ENCODE data around the gene PCDHGB3. TPM values are rescaled to one million over a fixed set of nuclear protein-coding genes. Genes with fewer than 3 reads are reported as not detected.
"Not testable (repeated sequence)": the region's sequence is repeated elsewhere in the genome, so short reads cannot be mapped to it uniquely, and the experiment has no call there.

Gene PCDHGB3
- total RNA-seq, 1 experiment from 2014 or later, result 22.7 TPM

GRCh38 chr5:141340781-141341354 is 29.2 kb upstream of the PCDHGB3 start:
- H3K4me2 ChIP-seq (ENCODE audit: low read depth, low read length, poor library complexity, severe bottlenecking); H3K27me3 ChIP-seq (ENCODE audit: low read length); DNase-seq; H3K9ac ChIP-seq (ENCODE audit: low read length); H3K4me1 ChIP-seq (ENCODE audit: low read length); H3K79me2 ChIP-seq (ENCODE audit: low read length); H3K9me2 ChIP-seq (replicated peaks; ENCODE audit: insufficient read depth, low read length); H3K9me3 ChIP-seq (ENCODE audit: low read length); H4K20me1 ChIP-seq (ENCODE audit: insufficient read depth, low read depth, low read length); H3K4me3 ChIP-seq (ENCODE audit: low read length); H2AFZ ChIP-seq (ENCODE audit: low read length); H3K36me3 ChIP-seq (ENCODE audit: insufficient read depth, low read length); H3K27ac ChIP-seq (ENCODE audit: low read length): not testable (repeated sequence)

GRCh38 chr5:141342773-141343172 is 27.3 kb upstream of the PCDHGB3 start:
- Histone ChIP-seq H3K4me3 (ENCODE audit: low read length) (no peak overlapping the region), H3K36me3 (ENCODE audit: insufficient read depth, low read length) (no peaks in the 10 kb centered on the region), H3K27ac (ENCODE audit: low read length) (no peak overlapping the region), H3K9me3 (ENCODE audit: low read length) (no peaks in the 10 kb centered on the region), H3K27me3 (ENCODE audit: low read length) (no peaks in the 10 kb centered on the region), H4K20me1 (ENCODE audit: insufficient read depth, low read depth, low read length) (no peaks in the 10 kb centered on the region), H3K79me2 (ENCODE audit: low read length) (no peaks in the 10 kb centered on the region), H2AFZ (ENCODE audit: low read length) (no peak overlapping the region), H3K9ac (ENCODE audit: low read length) (no peak overlapping the region), H3K9me2 (replicated peaks; ENCODE audit: insufficient read depth, low read length) (no peaks in the 10 kb centered on the region), H3K4me2 (ENCODE audit: low read depth, low read length, poor library complexity, severe bottlenecking) (no peak overlapping the region), H3K4me1 (ENCODE audit: low read length) (peaks cover 4% of the 10 kb centered on the region; the same call in 1 of the 2 replicates)
- DNase-seq, result no peak

GRCh38 chr5:141343242-141343952 is 26.6 kb upstream of the PCDHGB3 start, which contains the start of gene PCDHGA3:
Gene PCDHGA3 (plus strand): TSS chr5:141343829. CDS start chr5:141344034, 205 bp downstream.
- H3K9ac ChIP-seq (ENCODE audit: low read length), result no peak within 1 kb of the TSS
- no peak within 1 kb of the TSS for H2AFZ ChIP-seq (ENCODE audit: low read length)
- no peaks in the 10 kb centered on the region for H3K36me3 ChIP-seq (ENCODE audit: insufficient read depth, low read length)
- no peak within 1 kb of the TSS for H3K27ac ChIP-seq (ENCODE audit: low read length)
- no peaks in the 10 kb centered on the region for H4K20me1 ChIP-seq (ENCODE audit: insufficient read depth, low read depth, low read length)
- H3K4me1 ChIP-seq (ENCODE audit: low read length), result peaks cover under 1% of the 10 kb centered on the region; the same call in 1 of the 2 replicates
- H3K79me2 ChIP-seq (ENCODE audit: low read length), result no peaks in the 10 kb centered on the region
- peak; percentile 77 for DNase-seq
- H3K4me2 ChIP-seq (ENCODE audit: low read depth, low read length, poor library complexity, severe bottlenecking), result no peak within 1 kb of the TSS
- no peaks in the 10 kb centered on the region for H3K27me3 ChIP-seq (ENCODE audit: low read length)
- no peaks in the 10 kb centered on the region for H3K9me2 ChIP-seq (replicated peaks; ENCODE audit: insufficient read depth, low read length)
- no peaks in the 10 kb centered on the region for H3K9me3 ChIP-seq (ENCODE audit: low read length)
- no peak within 1 kb of the TSS for H3K4me3 ChIP-seq (ENCODE audit: low read length)

GRCh38 chr5:141343953-141344463 is 26.0 kb upstream of the PCDHGB3 start:
- no peak overlapping the region for H3K4me2 ChIP-seq (ENCODE audit: low read depth, low read length, poor library complexity, severe bottlenecking)
- H3K9ac ChIP-seq (ENCODE audit: low read length), result no peak overlapping the region
- no peaks in the 10 kb centered on the region for H3K9me3 ChIP-seq (ENCODE audit: low read length)
- H4K20me1 ChIP-seq (ENCODE audit: insufficient read depth, low read depth, low read length), result no peaks in the 10 kb centered on the region
- no peak for DNase-seq
- H3K27ac ChIP-seq (ENCODE audit: low read length), result no peak overlapping the region
- H3K79me2 ChIP-seq (ENCODE audit: low read length), result no peaks in the 10 kb centered on the region
- H2AFZ ChIP-seq (ENCODE audit: low read length), result no peak overlapping the region
- H3K4me3 ChIP-seq (ENCODE audit: low read length), result no peak overlapping the region
- no peaks in the 10 kb centered on the region for H3K27me3 ChIP-seq (ENCODE audit: low read length)
- no peaks in the 10 kb centered on the region for H3K4me1 ChIP-seq (ENCODE audit: low read length)
- H3K9me2 ChIP-seq (replicated peaks; ENCODE audit: insufficient read depth, low read length), result no peaks in the 10 kb centered on the region
- no peaks in the 10 kb centered on the region for H3K36me3 ChIP-seq (ENCODE audit: insufficient read depth, low read length)

- Histone ChIP-seq H3K9me2 (replicated peaks; ENCODE audit: insufficient read depth, low read length) (no peaks in the 10 kb centered on the region), H3K27me3 (ENCODE audit: low read length) (no peaks in the 10 kb centered on the region), H3K27ac (ENCODE audit: low read length) (no peak overlapping the region), H3K4me3 (ENCODE audit: low read length) (no peak overlapping the region), H3K79me2 (ENCODE audit: low read length) (no peaks in the 10 kb centered on the region; the same call in 1 of the 2 replicates), H3K36me3 (ENCODE audit: insufficient read depth, low read length) (no peaks in the 10 kb centered on the region), H3K4me1 (ENCODE audit: low read length) (peaks cover 5% of the 10 kb centered on the region), H2AFZ (ENCODE audit: low read length) (no peak overlapping the region), H4K20me1 (ENCODE audit: insufficient read depth, low read depth, low read length) (no peaks in the 10 kb centered on the region), H3K9ac (ENCODE audit: low read length) (no peak overlapping the region), H3K4me2 (ENCODE audit: low read depth, low read length, poor library complexity, severe bottlenecking) (no peak overlapping the region), H3K9me3 (ENCODE audit: low read length) (no peaks in the 10 kb centered on the region)
- DNase-seq, result no peak
Measured at GRCh38 chr5:141345327-141345726, 24.7 kb upstream of the PCDHGB3 start.

- not testable (repeated sequence) for H2AFZ ChIP-seq (ENCODE audit: low read length); DNase-seq; H3K9me2 ChIP-seq (replicated peaks; ENCODE audit: insufficient read depth, low read length); H4K20me1 ChIP-seq (ENCODE audit: insufficient read depth, low read depth, low read length); H3K27me3 ChIP-seq (ENCODE audit: low read length); H3K79me2 ChIP-seq (ENCODE audit: low read length); H3K36me3 ChIP-seq (ENCODE audit: insufficient read depth, low read length); H3K27ac ChIP-seq (ENCODE audit: low read length); H3K9ac ChIP-seq (ENCODE audit: low read length); H3K9me3 ChIP-seq (ENCODE audit: low read length); H3K4me2 ChIP-seq (ENCODE audit: low read depth, low read length, poor library complexity, severe bottlenecking); H3K4me3 ChIP-seq (ENCODE audit: low read length)
- peaks cover 12% of the 10 kb centered on the region for H3K4me1 ChIP-seq (ENCODE audit: low read length)
Measured at GRCh38 chr5:141346017-141346416, 24.0 kb upstream of the PCDHGB3 start.

GRCh38 chr5:141349917-141350619 is 20.0 kb upstream of the PCDHGB3 start, which contains the start of gene PCDHGB1:
Gene PCDHGB1 (plus strand): TSS chr5:141350099. CDS start chr5:141350261, 162 bp downstream.
- Histone ChIP-seq H3K9me3 (ENCODE audit: low read length) (peaks cover 7% of the 10 kb centered on the region), H2AFZ (ENCODE audit: low read length) (peak within 1 kb of the TSS; percentile 22; the same call in 1 of the 2 replicates), H3K4me1 (ENCODE audit: low read length) (peaks cover 12% of the 10 kb centered on the region), H3K27ac (ENCODE audit: low read length) (peak within 1 kb of the TSS; percentile 47), H3K4me2 (ENCODE audit: low read depth, low read length, poor library complexity, severe bottlenecking) (peak within 1 kb of the TSS; percentile 71), H4K20me1 (ENCODE audit: insufficient read depth, low read depth, low read length) (no peaks in the 10 kb centered on the region), H3K9me2 (replicated peaks; ENCODE audit: insufficient read depth, low read length) (no peaks in the 10 kb centered on the region), H3K27me3 (ENCODE audit: low read length) (no peaks in the 10 kb centered on the region), H3K9ac (ENCODE audit: low read length) (peak within 1 kb of the TSS; percentile 69), H3K4me3 (ENCODE audit: low read length) (peak within 1 kb of the TSS; percentile 68), H3K79me2 (ENCODE audit: low read length) (peaks cover 28% of the 10 kb centered on the region), H3K36me3 (ENCODE audit: insufficient read depth, low read length) (peaks cover 18% of the 10 kb centered on the region; the same call in 1 of the 2 replicates)
- peak; percentile 93 for DNase-seq

- Histone ChIP-seq H3K9me3 (ENCODE audit: low read length) (peaks cover 13% of the 10 kb centered on the region), H4K20me1 (ENCODE audit: insufficient read depth, low read depth, low read length) (no peaks in the 10 kb centered on the region), H2AFZ (ENCODE audit: low read length) (no peak overlapping the region), H3K4me3 (ENCODE audit: low read length) (peak overlapping the region; percentile 68; the same call in 1 of the 2 replicates), H3K4me1 (ENCODE audit: low read length) (peaks cover 12% of the 10 kb centered on the region), H3K27me3 (ENCODE audit: low read length) (no peaks in the 10 kb centered on the region), H3K9ac (ENCODE audit: low read length) (no peak overlapping the region), H3K4me2 (ENCODE audit: low read depth, low read length, poor library complexity, severe bottlenecking) (no peak overlapping the region), H3K79me2 (ENCODE audit: low read length) (peaks cover 34% of the 10 kb centered on the region), H3K9me2 (replicated peaks; ENCODE audit: insufficient read depth, low read length) (no peaks in the 10 kb centered on the region), H3K27ac (ENCODE audit: low read length) (no peak overlapping the region), H3K36me3 (ENCODE audit: insufficient read depth, low read length) (peaks cover 22% of the 10 kb centered on the region; the same call in 1 of the 2 replicates)
- DNase-seq, result no peak
Measured at GRCh38 chr5:141351591-141351990, 18.5 kb upstream of the PCDHGB3 start.
